Activated CD4-positive, alpha-beta memory T cell treated with anti-CD3 and anti-CD28 coated beads, Interleukin-2, amount 10 ng/mL, durations not matched to agents 7 days and 5 days (primary cell): ENCODE measurements around the gene CC2D1B. TPM values are rescaled to one million over a fixed set of nuclear protein-coding genes. Genes with fewer than 3 reads are reported as not detected.

Experiments used
- CTCF ChIA-PET: fragments of 350-600 bp; sonication (Branson Sonifier 250); formaldehyde crosslinking; loops from one replicate; lab custom pipeline; 2021; ENCODE audit warnings: antibody characterized with exemption, inconsistent platforms; lab: Charles Lee
- POLR2A ChIA-PET: fragments of 350-600 bp; sonication (Branson Sonifier 250); formaldehyde crosslinking; loops from one replicate; lab custom pipeline; 2021; ENCODE audit warnings: antibody characterized with exemption; lab: Charles Lee
- DNase-seq: peaks from one replicate; pipeline ENCODE4 v3.0.0-alpha.2; 2020
- H3K27ac Mint-ChIP-seq: one replicate; pipeline ENCODE4 v1.8.0; 2021; ENCODE audit warnings: mild to moderate bottlenecking, mixed read lengths
- H3K27me3 Mint-ChIP-seq: one replicate; pipeline ENCODE4 v1.8.0; 2021; ENCODE audit warnings: mixed read lengths
- H3K36me3 Mint-ChIP-seq: one replicate; pipeline ENCODE4 v1.8.0; 2021; ENCODE audit warnings: low read depth, mixed read lengths
- H3K4me1 Mint-ChIP-seq: one replicate; pipeline ENCODE4 v1.8.0; 2021; ENCODE audit warnings: mixed read lengths
- H3K4me3 Mint-ChIP-seq: one replicate; pipeline ENCODE4 v1.8.0; 2021; ENCODE audit warnings: mild to moderate bottlenecking, mixed read lengths
- H3K9me3 Mint-ChIP-seq: one replicate; pipeline ENCODE4 v1.8.0; 2021; ENCODE audit warnings: mixed read lengths
- total RNA-seq, 2 experiments: library from RNA; stranded (reverse); gene quantifications; one replicate each; pipeline ENCODE4 v1.2.3, GENCODE V29; 2021

CC2D1B gene
- total RNA-seq: 10 to 100 TPM; 43.8 to 46.9 TPM

GRCh38 chr1:52365746-52366516 is at the start of gene CC2D1B:
TSS of gene CC2D1B (minus strand) at chr1:52366205. CDS start at chr1:52364620, 1,585 bp downstream.
- ChIA-PET POLR2A (interaction anchor here (0.5 to 2.8 kb wide), 26 partner anchors 8 to 364 kb away, joined by 3 to 71 read pairs (median 4); partner anchors contain the start of genes BTF3L4, COA7, KTI12 and ORC1), CTCF (interaction anchor here (0.8 to 1.5 kb wide), 3 partner anchors 38 to 268 kb away, joined by 3 to 5 read pairs (median 4); partner anchors contain the start of gene ORC1)
- no peaks in the 10 kb centered on the region for H3K27me3 Mint-ChIP-seq
- H3K4me1 Mint-ChIP-seq: peaks cover 46% of the 10 kb centered on the region
- peak within 1 kb of the TSS; percentile 96 for H3K27ac Mint-ChIP-seq
- peaks cover 36% of the 10 kb centered on the region for H3K36me3 Mint-ChIP-seq
- peak within 1 kb of the TSS; percentile 97 for H3K4me3 Mint-ChIP-seq
- H3K9me3 Mint-ChIP-seq: no peaks in the 10 kb centered on the region
- DNase-seq: peak; percentile 100

GRCh38 chr1:52414942-52415341 is 48.9 kb upstream of the CC2D1B start:
- Mint-ChIP-seq H3K36me3 (peaks cover 84% of the 10 kb centered on the region), H3K4me1 (peaks cover 13% of the 10 kb centered on the region), H3K27ac (no peak overlapping the region), H3K9me3 (no peaks in the 10 kb centered on the region), H3K4me3 (no peak overlapping the region), H3K27me3 (no peaks in the 10 kb centered on the region)
- CTCF ChIA-PET: interaction anchor here (1.3 kb wide), 1 partner anchor 15 kb away, joined by 3 read pairs; no protein-coding TSS in a partner anchor
- DNase-seq: no peak
- POLR2A ChIA-PET: interaction anchor here (1.2 to 3.5 kb wide), 2 partner anchors 9 to 10 kb away, joined by 7 to 23 read pairs; partner anchors contain the start of genes ORC1 and PRPF38A

- POLR2A ChIA-PET: interaction anchor here (0.8 to 3.5 kb wide), 2 partner anchors 9 to 10 kb away, joined by 3 to 23 read pairs; partner anchors contain the start of genes ORC1 and PRPF38A
- no peak overlapping the region for H3K4me3 Mint-ChIP-seq
- H3K36me3 Mint-ChIP-seq: peaks cover 83% of the 10 kb centered on the region
- H3K4me1 Mint-ChIP-seq: peaks cover 9% of the 10 kb centered on the region
- no peaks in the 10 kb centered on the region for H3K9me3 Mint-ChIP-seq
- CTCF ChIA-PET: interaction anchor here (2.0 kb wide), 1 partner anchor 9 kb away, joined by 8 read pairs; the partner anchor contains the start of genes ORC1 and PRPF38A
- DNase-seq: no peak
- H3K27ac Mint-ChIP-seq: no peak overlapping the region
- H3K27me3 Mint-ChIP-seq: no peaks in the 10 kb centered on the region
Observed at GRCh38 chr1:52413410-52413989, 47.5 kb upstream of the CC2D1B start.

GRCh38 chr1:52404975-52405338 is 39.0 kb upstream of the CC2D1B start:
- H3K27ac Mint-ChIP-seq: peak overlapping the region; percentile 100
- DNase-seq: no peak
- ChIA-PET CTCF (interaction anchor here (0.6 to 3.8 kb wide), 18 partner anchors 9 to 516 kb away, joined by 3 to 37 read pairs (median 4); partner anchors contain the start of genes ECHDC2, SHISAL2A and TUT4), POLR2A (interaction anchor here (0.6 to 6.1 kb wide), 34 partner anchors 9 to 922 kb away, joined by 3 to 144 read pairs (median 7); partner anchors contain the start of genes BTF3L4, CC2D1B, GPX7 and KTI12)
- peaks cover 72% of the 10 kb centered on the region for H3K36me3 Mint-ChIP-seq
- H3K4me1 Mint-ChIP-seq: peaks cover 63% of the 10 kb centered on the region
- no peaks in the 10 kb centered on the region for H3K9me3 Mint-ChIP-seq
- H3K27me3 Mint-ChIP-seq: no peaks in the 10 kb centered on the region
- H3K4me3 Mint-ChIP-seq: peak overlapping the region; percentile 100

- ChIA-PET CTCF (interaction anchor here (0.7 to 3.8 kb wide), 20 partner anchors 9 to 517 kb away, joined by 3 to 37 read pairs (median 4); partner anchors contain the start of genes ECHDC2, SHISAL2A and TUT4), POLR2A (interaction anchor here (0.9 to 6.1 kb wide), 45 partner anchors 10 to 923 kb away, joined by 3 to 144 read pairs (median 6); partner anchors contain the start of genes BTF3L4, CC2D1B, GPX7 and KTI12)
- H3K36me3 Mint-ChIP-seq: peaks cover 75% of the 10 kb centered on the region
- no peaks in the 10 kb centered on the region for H3K9me3 Mint-ChIP-seq
- peak within 1 kb of the TSS; percentile 100 for H3K4me3 Mint-ChIP-seq
- H3K27me3 Mint-ChIP-seq: no peaks in the 10 kb centered on the region
- H3K4me1 Mint-ChIP-seq: peaks cover 67% of the 10 kb centered on the region
- DNase-seq: peak; percentile 98
- H3K27ac Mint-ChIP-seq: peak within 1 kb of the TSS; percentile 100
Observed at GRCh38 chr1:52404116-52404974, 38.3 kb upstream of the CC2D1B start, which contains the start of the genes ORC1 and PRPF38A. TSS of gene ORC1 (minus strand) at chr1:52404423. CDS start at chr1:52402223, 2,200 bp downstream. TSS of gene PRPF38A (plus strand) at chr1:52404602. CDS start at chr1:52404750, 148 bp downstream.

GRCh38 chr1:52403566-52404115 is 37.6 kb upstream of the CC2D1B start:
- H3K36me3 Mint-ChIP-seq: peaks cover 73% of the 10 kb centered on the region
- DNase-seq: peak; percentile 74
- H3K9me3 Mint-ChIP-seq: no peaks in the 10 kb centered on the region
- ChIA-PET POLR2A (interaction anchor here (0.7 to 6.1 kb wide), 45 partner anchors 10 to 923 kb away, joined by 3 to 144 read pairs (median 6); partner anchors contain the start of genes BTF3L4, CC2D1B, GPX7 and KTI12), CTCF (interaction anchor here (0.6 to 3.8 kb wide), 17 partner anchors 10 to 438 kb away, joined by 3 to 37 read pairs (median 4); partner anchors contain the start of genes SHISAL2A and TUT4)
- H3K27me3 Mint-ChIP-seq: no peaks in the 10 kb centered on the region
- peaks cover 67% of the 10 kb centered on the region for H3K4me1 Mint-ChIP-seq
- peak overlapping the region; percentile 100 for H3K27ac Mint-ChIP-seq
- peak overlapping the region; percentile 100 for H3K4me3 Mint-ChIP-seq

GRCh38 chr1:52402860-52403240 is 36.8 kb upstream of the CC2D1B start:
- Mint-ChIP-seq H3K9me3 (no peaks in the 10 kb centered on the region), H3K4me3 (peak overlapping the region; percentile 100), H3K27me3 (no peaks in the 10 kb centered on the region), H3K27ac (peak overlapping the region; percentile 100), H3K4me1 (peaks cover 63% of the 10 kb centered on the region), H3K36me3 (peaks cover 68% of the 10 kb centered on the region)
- no peak for DNase-seq
- ChIA-PET POLR2A (interaction anchor here (1.3 to 6.1 kb wide), 5 partner anchors 16 to 150 kb away, joined by 3 to 144 read pairs (median 39); partner anchors contain the start of genes CC2D1B and TUT4), CTCF (interaction anchor here (1.7 to 3.8 kb wide), 2 partner anchors 9 to 21 kb away, joined by 4 to 24 read pairs; no protein-coding TSS in a partner anchor)

- no peaks in the 10 kb centered on the region for H3K9me3 Mint-ChIP-seq
- no peak overlapping the region for H3K27ac Mint-ChIP-seq
- H3K4me1 Mint-ChIP-seq: peaks cover 49% of the 10 kb centered on the region
- no peak overlapping the region for H3K4me3 Mint-ChIP-seq
- ChIA-PET CTCF (interaction anchor here (1.0 kb wide), 1 partner anchor 16 kb away, joined by 3 read pairs; no protein-coding TSS in a partner anchor), POLR2A (interaction anchor here (1.2 to 6.1 kb wide), 2 partner anchors 11 to 24 kb away, joined by 3 to 144 read pairs; no protein-coding TSS in a partner anchor)
- no peaks in the 10 kb centered on the region for H3K27me3 Mint-ChIP-seq
- DNase-seq: no peak
- H3K36me3 Mint-ChIP-seq: peaks cover 65% of the 10 kb centered on the region
Observed at GRCh38 chr1:52400131-52400530, 34.1 kb upstream of the CC2D1B start.

GRCh38 chr1:52399629-52400028 is 33.6 kb upstream of the CC2D1B start:
- ChIA-PET POLR2A (interaction anchor here (0.8 kb wide), 1 partner anchor 304 kb away, joined by 3 read pairs; no protein-coding TSS in a partner anchor), CTCF (interaction anchor here (0.6 to 1.0 kb wide), 2 partner anchors 16 to 183 kb away, joined by 3 to 4 read pairs; no protein-coding TSS in a partner anchor)
- H3K4me1 Mint-ChIP-seq: peaks cover 49% of the 10 kb centered on the region
- H3K27ac Mint-ChIP-seq: no peak overlapping the region
- no peaks in the 10 kb centered on the region for H3K27me3 Mint-ChIP-seq
- H3K4me3 Mint-ChIP-seq: no peak overlapping the region
- peaks cover 69% of the 10 kb centered on the region for H3K36me3 Mint-ChIP-seq
- no peaks in the 10 kb centered on the region for H3K9me3 Mint-ChIP-seq
- no peak for DNase-seq

GRCh38 chr1:52393174-52393573 is 27.2 kb upstream of the CC2D1B start:
- no peak for DNase-seq
- peaks cover 17% of the 10 kb centered on the region for H3K4me1 Mint-ChIP-seq
- POLR2A ChIA-PET: interaction anchor here (0.6 to 3.3 kb wide), 2 partner anchors 11 to 14 kb away, joined by 3 to 14 read pairs; partner anchors contain the start of genes ORC1 and PRPF38A
- no peak overlapping the region for H3K27ac Mint-ChIP-seq
- CTCF ChIA-PET: interaction anchor here (1.6 kb wide), 1 partner anchor 10 kb away, joined by 4 read pairs; the partner anchor contains the start of genes ORC1 and PRPF38A
- no peaks in the 10 kb centered on the region for H3K27me3 Mint-ChIP-seq
- H3K4me3 Mint-ChIP-seq: no peak overlapping the region
- no peaks in the 10 kb centered on the region for H3K9me3 Mint-ChIP-seq
- H3K36me3 Mint-ChIP-seq: peaks cover 67% of the 10 kb centered on the region

- no peaks in the 10 kb centered on the region for H3K9me3 Mint-ChIP-seq
- ChIA-PET POLR2A (no interaction called here), CTCF (no interaction called here)
- no peak overlapping the region for H3K27ac Mint-ChIP-seq
- no peak for DNase-seq
- H3K27me3 Mint-ChIP-seq: no peaks in the 10 kb centered on the region
- peaks cover 69% of the 10 kb centered on the region for H3K36me3 Mint-ChIP-seq
- peaks cover 6% of the 10 kb centered on the region for H3K4me1 Mint-ChIP-seq
- H3K4me3 Mint-ChIP-seq: no peak overlapping the region
Observed at GRCh38 chr1:52386458-52386857, 20.5 kb upstream of the CC2D1B start.
